Stimulated activated CD8-positive, alpha-beta memory T cell treated with anti-CD3 and anti-CD28 coated beads, Interleukin-2, amount 100 ng/mL, for 48 hours (primary cell): ENCODE measurements around the gene FAM149B1.
"Not testable (repeated sequence)": the region's sequence is repeated elsewhere in the genome, so short reads cannot be mapped to it uniquely, and the experiment has no call there.

Experiments
- DNase-seq, 2 donors: peaks; one replicate each; pipeline ENCODE4 v3.0.0-alpha.2; 2020; ENCODE audit warnings: low read depth in 2 of 2

FAM149B1 gene

GRCh38 chr10:73232887-73233286 is 65.0 kb downstream of the FAM149B1 start:
- DNase-seq = no peak

GRCh38 chr10:73233883-73234282 is 66.0 kb downstream of the FAM149B1 start:
- no peak for DNase-seq

- no peak for DNase-seq
Observed at GRCh38 chr10:73234695-73235094, 66.8 kb downstream of the FAM149B1 start.

- DNase-seq = no peak
Observed at GRCh38 chr10:73238990-73239566, 71.2 kb downstream of the FAM149B1 start.

GRCh38 chr10:73239908-73240307 is 72.0 kb downstream of the FAM149B1 start:
- DNase-seq = no peak

- no peak for DNase-seq
Observed at GRCh38 chr10:73244866-73245477, 77.1 kb downstream of the FAM149B1 start.

- no peak for DNase-seq
Observed at GRCh38 chr10:73246322-73246645, 78.4 kb downstream of the FAM149B1 start.

GRCh38 chr10:73246646-73247508 is 79.0 kb downstream of the FAM149B1 start, which contains the start of gene DNAJC9:
TSS of gene DNAJC9 (minus strand) at chr10:73247255. CDS start at chr10:73247189, 66 bp downstream.
- DNase-seq = peak; percentile 97

- no peak for DNase-seq
Observed at GRCh38 chr10:73247509-73248258, 79.8 kb downstream of the FAM149B1 start.

- DNase-seq = no peak
Observed at GRCh38 chr10:73248259-73248724, 80.4 kb downstream of the FAM149B1 start.

GRCh38 chr10:73251683-73252444 is 83.9 kb downstream of the FAM149B1 start:
- DNase-seq = no peak

GRCh38 chr10:73252445-73253224 is 84.7 kb downstream of the FAM149B1 start, which contains the start of gene MRPS16:
TSS of gene MRPS16 (minus strand) at chr10:73252644. CDS start at chr10:73252482, 162 bp downstream.
- DNase-seq = peak; percentile 77 to 86

GRCh38 chr10:73253225-73253555 is 85.3 kb downstream of the FAM149B1 start:
- no peak for DNase-seq

- DNase-seq = not testable (repeated sequence)
Observed at GRCh38 chr10:73258612-73259011, 90.7 kb downstream of the FAM149B1 start.

GRCh38 chr10:73261362-73261995 is 93.6 kb downstream of the FAM149B1 start:
- DNase-seq = no peak

- no peak for DNase-seq
Observed at GRCh38 chr10:73262105-73262730, 94.3 kb downstream of the FAM149B1 start.

- DNase-seq = no peak
Observed at GRCh38 chr10:73262880-73263555, 95.1 kb downstream of the FAM149B1 start.

GRCh38 chr10:73263693-73264347 is 95.9 kb downstream of the FAM149B1 start:
- DNase-seq = no peak
